Stimulated activated CD8-positive, alpha-beta memory T cell treated with anti-CD3 and anti-CD28 coated beads, Interleukin-2, amount 100 ng/mL, for 1 hour (primary cell): ENCODE data around the gene COL8A1.

ENCODE experiments used
- DNase-seq, 2 donors: peaks; one replicate each; pipeline ENCODE4 v3.0.0-alpha.2; 2020; ENCODE audit warnings: low read depth in 2 of 2

Gene COL8A1

DNA sequence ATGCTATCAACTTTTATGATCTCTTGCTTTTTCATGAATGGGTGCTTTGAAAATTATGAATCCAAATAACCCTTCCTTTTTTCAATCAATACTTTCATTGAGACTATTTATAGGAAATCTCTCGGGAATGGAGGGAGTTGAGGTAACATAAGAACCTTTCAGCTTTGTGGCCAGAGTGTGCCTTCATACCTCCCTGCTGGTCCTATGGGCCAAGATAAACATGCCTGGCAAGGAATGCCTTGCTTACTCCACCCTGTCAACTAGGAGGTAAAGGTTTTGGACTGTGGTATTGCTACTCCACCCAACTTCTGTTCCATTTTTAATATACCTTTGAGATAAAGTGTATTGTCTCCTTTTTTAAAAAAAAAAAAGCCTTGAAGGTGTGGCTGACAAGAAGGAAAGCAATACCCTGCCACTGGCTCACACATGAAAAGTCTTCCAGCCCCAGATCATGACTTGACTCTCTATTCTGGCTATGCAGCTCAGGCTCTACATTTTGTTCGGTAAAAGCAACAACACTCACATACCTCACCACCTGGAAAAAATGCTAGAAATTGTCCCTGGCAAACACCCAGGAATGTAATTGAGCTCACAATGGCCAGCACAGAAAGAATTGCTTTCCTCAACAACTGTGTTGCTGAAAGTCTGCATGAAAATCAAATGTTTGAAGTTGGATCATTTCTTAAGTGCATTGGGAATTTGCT lies 35.8 kb downstream of the COL8A1 start:
- DNase-seq: no peak

- DNase-seq: no peak
Observed at GRCh38 chr3:99678023-99678422, 39.6 kb downstream of the COL8A1 start.

GRCh38 chr3:99678896-99679295 lies 40.5 kb downstream of the COL8A1 start:
- no peak for DNase-seq

DNA sequence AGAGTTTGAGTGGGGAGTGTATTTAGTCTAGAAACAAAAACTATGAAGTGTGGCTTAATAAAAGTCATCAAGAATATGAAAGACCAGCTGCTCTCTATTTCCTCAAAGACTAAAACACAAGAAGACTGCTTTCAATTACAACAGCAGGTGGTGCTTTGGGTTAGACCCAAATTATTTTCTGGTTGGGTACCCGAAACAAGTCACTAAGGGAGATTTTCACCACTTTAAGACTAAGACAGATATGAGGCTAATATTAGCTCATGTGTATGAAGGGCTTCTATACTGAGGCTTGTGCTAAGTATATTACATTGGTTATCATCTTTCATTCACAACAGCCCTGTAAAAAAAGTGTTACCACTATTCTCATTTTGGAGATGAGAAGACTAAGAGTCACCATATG lies 43.1 kb downstream of the COL8A1 start:
- no peak for DNase-seq

- DNase-seq: no peak
Observed at GRCh38 chr3:99681976-99682375, 43.6 kb downstream of the COL8A1 start.

- DNase-seq: no peak
Observed at GRCh38 chr3:99683465-99683864, 45.1 kb downstream of the COL8A1 start.

GRCh38 chr3:99683876-99684275 lies 45.5 kb downstream of the COL8A1 start:
- no peak for DNase-seq

GRCh38 chr3:99684644-99685043 lies 46.2 kb downstream of the COL8A1 start:
- DNase-seq: no peak

DNA sequence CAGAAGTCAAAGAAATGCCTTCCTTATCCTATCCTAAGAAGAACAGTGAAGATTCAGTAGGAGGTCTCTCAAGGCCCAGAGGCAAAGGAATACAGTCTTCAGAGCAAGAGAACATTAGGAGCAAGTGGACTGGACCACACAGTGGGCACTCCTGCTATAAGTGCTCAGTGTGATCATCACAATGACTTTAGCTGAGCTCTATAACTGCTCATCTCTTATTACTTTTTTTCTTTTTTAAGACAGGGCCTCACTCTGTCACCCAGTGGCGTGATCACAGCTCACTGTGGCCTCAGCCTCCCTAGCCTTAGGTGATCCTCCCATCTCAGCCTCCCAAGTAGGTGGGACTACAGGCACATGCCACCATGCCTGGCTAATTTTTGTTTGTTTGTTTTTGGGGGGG lies 48.1 kb downstream of the COL8A1 start:
- DNase-seq: no peak

GRCh38 chr3:99686955-99687612 lies 48.7 kb downstream of the COL8A1 start:
- no peak for DNase-seq

DNA sequence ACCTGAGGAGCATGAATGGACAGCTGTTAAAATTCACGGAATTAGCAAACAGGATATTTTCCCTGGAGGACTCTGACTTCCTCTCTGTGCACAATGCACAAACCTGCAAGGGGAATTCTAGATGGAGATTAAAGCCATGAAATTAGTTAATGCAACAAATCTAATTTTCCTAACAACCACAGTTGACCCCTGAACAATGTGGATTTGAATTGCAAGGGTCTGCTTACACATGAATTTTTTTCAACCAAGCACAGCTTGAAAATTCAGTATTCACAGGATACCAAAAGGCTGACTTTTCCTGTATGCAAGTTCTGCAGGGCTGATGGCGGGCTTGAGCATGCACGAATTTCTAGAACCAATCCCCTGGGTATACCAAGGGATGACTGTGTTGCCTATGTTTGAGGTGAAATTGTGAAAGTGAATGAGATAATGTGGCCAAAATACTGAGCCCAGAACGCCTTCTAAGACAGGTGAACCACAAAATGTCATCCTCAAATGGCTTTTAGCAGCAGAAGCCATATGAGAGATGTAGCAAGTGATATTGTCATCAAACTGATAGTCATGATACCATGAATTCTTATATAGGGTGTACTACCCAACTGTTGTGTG lies 52.5 kb downstream of the COL8A1 start:
- DNase-seq: no peak

- no peak for DNase-seq
Observed at GRCh38 chr3:99693636-99694035, 55.2 kb downstream of the COL8A1 start.

- DNase-seq: no peak
Observed at GRCh38 chr3:99696497-99696896, 58.1 kb downstream of the COL8A1 start.

DNA sequence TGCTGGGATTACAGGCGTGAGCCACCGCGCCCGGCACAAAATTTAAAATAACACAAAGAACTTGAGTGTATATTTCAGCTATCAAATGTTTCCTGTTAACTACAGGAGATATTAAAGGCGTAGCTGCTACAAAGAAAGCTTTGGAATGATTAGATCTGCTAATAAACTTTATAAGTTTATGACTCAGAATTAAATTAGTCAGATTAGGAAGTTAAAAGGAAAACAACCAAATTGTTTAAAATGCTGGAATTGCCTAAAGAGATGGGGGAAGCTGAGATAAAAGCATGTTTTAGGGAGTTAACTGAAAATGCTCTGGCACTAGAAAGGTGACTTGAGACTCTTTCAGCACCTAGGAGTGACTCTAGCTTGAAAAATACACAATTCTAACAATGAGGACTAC lies 58.9 kb downstream of the COL8A1 start:
- DNase-seq: no peak

GRCh38 chr3:99698932-99699331 lies 60.5 kb downstream of the COL8A1 start:
- no peak for DNase-seq

DNA sequence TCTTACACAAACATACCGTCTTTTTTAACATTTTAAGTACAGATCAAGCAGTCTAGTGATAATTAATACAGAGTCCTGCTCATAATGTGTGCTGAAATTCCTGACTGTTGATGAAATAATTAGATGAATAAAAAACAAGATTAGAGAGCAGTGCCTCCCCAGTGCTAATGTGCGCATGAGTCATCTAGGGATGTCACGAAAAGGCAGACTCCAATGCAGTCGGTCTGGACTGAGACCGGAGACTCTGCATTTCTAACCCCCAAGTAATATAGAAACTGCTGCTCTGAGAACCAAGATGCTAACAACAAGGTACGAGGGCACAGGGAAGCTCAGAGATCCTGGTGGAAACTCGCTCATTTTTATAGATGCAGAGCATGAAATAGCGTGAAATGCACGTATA lies 61.4 kb downstream of the COL8A1 start:
- no peak for DNase-seq

DNA sequence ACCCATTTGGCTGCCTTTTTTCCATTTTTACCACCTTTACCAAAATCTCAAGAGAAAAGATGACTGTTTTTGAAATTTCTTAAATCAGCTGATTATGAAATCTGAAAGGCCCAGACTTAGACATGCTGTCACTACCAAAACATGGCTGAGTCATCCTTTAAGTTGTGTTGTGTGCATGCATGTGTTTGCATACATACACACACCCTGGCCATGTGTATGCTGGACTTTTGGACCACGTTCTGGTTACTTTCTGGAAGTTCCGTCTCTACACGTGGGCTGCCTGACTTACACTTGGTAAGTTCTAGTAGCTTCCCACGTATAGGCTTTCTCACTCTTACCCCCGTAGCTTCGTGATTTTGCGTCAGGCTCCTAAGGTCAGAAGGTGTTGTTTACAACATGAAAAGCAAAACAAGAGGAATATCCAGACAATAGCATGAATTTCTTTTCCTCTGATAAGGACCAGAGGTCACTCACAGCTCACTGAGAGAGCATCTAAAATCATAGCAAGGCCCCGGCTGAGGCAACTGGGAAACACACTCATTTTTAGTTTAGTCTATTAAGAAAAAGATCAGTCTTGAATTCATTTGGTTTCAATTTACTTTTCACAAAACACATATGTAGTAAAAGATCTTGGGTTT lies 62.4 kb downstream of the COL8A1 start:
- DNase-seq: no peak

DNA sequence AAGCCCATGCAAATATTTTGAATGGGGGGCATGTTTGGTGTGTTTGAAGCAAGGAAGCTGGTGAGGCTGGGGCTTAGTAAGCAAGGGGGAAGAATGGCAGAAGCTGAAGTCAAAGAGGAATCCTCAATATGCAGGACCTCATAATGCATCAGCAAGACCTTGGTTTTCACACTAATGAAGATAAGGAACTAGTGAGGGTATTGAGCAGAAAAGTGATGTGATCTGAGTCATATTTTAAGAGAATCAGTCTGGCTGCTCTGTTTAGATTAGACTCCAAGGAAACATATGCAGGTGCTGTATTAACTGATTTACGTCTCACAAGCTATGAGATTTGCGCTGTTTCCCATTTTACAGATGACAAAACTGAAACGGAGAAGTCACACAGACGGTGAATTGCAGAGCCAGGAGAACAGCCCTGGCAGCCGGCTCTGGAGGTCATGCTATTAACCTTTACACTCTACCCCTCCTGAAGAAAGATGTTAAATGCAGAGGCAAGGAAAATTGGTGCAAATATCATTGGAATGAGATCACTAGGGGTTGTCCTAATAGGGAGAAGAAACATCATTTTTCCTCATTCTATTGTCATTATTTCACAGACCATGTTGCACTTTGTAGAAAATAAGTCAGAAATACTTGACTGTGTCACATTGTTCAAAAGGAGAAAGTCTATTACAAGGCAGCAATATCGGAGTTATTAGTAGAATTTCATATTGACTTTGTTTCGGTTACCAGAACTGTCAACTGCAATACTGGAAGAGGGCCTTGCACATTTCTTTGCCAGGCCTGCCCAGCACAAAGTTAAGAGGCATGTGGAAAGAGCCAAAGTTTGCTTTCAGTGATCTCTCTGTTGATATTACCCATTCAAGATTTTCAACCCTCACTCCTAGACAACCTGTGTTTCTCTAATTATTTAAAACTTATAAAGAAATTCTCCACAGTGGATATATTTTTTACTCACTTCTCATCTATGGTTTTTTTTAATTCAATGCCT lies 64.9 kb downstream of the COL8A1 start:
- DNase-seq: no peak

DNA sequence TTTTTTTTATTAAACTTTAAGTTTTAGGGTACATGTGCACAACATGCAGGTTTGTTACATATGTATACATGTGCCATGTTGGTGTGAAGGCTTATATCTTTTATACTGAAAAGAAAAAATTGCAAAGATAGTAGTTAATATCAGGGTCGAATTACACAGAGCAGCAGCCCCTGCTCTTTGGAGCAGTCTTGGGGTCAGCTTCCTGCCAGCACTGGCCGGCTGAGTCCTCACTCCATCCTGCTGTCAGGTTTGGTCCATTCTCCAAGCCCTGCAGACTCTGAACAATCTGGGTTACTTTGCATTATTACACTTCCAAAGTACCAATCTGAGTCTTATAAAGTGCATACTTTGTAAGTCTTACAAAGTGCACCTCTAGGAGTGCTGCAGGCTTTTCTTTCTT lies 66.0 kb downstream of the COL8A1 start:
- no peak for DNase-seq

DNA sequence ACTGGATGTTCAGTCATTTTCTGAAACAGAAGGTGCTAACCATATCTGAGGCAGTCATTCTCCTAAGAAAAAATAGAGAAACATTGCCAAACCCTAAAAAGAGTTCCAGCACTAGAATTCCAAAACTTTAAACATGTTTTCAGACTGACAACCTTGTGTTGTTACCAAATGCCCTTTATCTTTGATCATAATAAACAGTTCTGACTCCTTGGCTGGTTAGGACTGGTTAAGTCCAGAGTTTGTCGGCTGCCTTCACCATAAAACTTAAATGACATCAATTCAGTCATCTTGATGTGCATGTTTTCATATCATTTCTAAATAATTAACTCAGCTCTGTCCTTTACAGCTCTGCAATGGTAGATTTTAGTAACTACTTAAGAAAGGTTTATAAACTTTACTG lies 68.0 kb downstream of the COL8A1 start:
- no peak for DNase-seq

GRCh38 chr3:99708207-99708745 lies 69.9 kb downstream of the COL8A1 start:
- DNase-seq: no peak
